ENCODE measurements around the gene ZNF221.

DNA sequence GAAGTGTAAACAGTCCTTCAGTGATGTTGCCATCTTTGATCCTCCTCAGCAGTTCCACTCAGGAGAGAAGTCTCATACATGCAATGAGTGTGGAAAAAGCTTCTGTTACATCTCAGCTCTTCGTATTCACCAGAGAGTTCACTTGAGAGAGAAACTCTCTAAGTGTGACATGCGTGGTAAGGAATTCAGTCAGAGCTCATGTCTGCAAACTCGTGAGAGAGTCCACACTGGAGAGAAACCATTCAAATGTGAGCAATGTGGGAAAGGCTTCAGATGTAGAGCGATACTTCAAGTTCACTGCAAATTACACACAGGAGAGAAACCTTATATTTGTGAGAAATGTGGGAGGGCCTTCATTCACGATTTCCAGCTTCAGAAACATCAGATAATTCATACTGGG lies 59.4 kb downstream of the ZNF221 start:
- TF ChIP-seq, protein P1, sequence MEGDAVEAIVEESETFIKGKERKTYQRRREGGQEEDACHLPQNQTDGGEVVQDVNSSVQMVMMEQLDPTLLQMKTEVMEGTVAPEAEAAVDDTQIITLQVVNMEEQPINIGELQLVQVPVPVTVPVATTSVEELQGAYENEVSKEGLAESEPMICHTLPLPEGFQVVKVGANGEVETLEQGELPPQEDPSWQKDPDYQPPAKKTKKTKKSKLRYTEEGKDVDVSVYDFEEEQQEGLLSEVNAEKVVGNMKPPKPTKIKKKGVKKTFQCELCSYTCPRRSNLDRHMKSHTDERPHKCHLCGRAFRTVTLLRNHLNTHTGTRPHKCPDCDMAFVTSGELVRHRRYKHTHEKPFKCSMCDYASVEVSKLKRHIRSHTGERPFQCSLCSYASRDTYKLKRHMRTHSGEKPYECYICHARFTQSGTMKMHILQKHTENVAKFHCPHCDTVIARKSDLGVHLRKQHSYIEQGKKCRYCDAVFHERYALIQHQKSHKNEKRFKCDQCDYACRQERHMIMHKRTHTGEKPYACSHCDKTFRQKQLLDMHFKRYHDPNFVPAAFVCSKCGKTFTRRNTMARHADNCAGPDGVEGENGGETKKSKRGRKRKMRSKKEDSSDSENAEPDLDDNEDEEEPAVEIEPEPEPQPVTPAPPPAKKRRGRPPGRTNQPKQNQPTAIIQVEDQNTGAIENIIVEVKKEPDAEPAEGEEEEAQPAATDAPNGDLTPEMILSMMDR (IDR thresholded peaks at IDR 0.05; ENCODE audit: extremely low read depth in 1 of 2, insufficient read depth in 1 of 2, low read depth in 1 of 2, low read length in 2 of 2) = no peak
- no peak for TF ChIP-seq EZH2 (IDR thresholded peaks at IDR 0.05; ENCODE audit: borderline replicate concordance, low read depth, low read length, severe bottlenecking)
- no peak for TF ChIP-seq JUN (IDR thresholded peaks at IDR 0.05; ENCODE audit: borderline replicate concordance, insufficient read depth, insufficient read length, low read depth)
